Esophagus squamous epithelium (tissue), 5 donors: ENCODE measurements around the gene RNASE13. TPM values are rescaled to one million over a fixed set of nuclear protein-coding genes. Genes with fewer than 3 reads are reported as not detected.

Experiments used
- DNase-seq: peaks from one replicate; lab custom pipeline; 2025; lab: John Stamatoyannopoulos, UW
- H3K27ac ChIP-seq, 4 donors: fragments of 200-600 bp; sonication (generic); one replicate each; pipeline ENCODE4 v1.5.1; 2016 to 2019; ENCODE audit warnings: mild to moderate bottlenecking in 1 of 4
- H3K27me3 ChIP-seq, 4 donors: fragments of 200-600 bp; sonication (generic); 1 replicate in 3 of 4; 2 replicates in 1 of 4; pipeline versions ENCODE4 v1.5.1 to v1.6.0; 2017 to 2021; ENCODE audit warnings: antibody characterized with exemption in 1 of 4
- H3K36me3 ChIP-seq, 3 donors: fragments of 200-600 bp; sonication (generic); one replicate each; pipeline ENCODE4 v1.5.1; 2016 to 2019
- H3K4me1 ChIP-seq, 3 donors: fragments of 200-600 bp; sonication (generic); one replicate each; pipeline ENCODE4 v1.5.1; 2017 to 2019
- H3K4me3 ChIP-seq, 4 donors: fragments of 200-600 bp; sonication (generic); 1 replicate in 3 of 4; 2 replicates in 1 of 4; pipeline ENCODE4 v1.5.1; 2016 to 2019; ENCODE audit warnings: mild to moderate bottlenecking in 2 of 4, moderate library complexity in 1 of 4
- H3K9me3 ChIP-seq, 3 donors: fragments of 200-600 bp; sonication (generic); one replicate each; pipeline ENCODE4 v1.5.1; 2016 to 2019
- CTCF ChIP-seq, 6 experiments: fragments of 450-650 bp in 4 of 6; fragments of 200-600 bp in 2 of 6; sonication (generic) in 2 of 6; IDR thresholded peaks; one replicate each; pipeline ENCODE4 v1.5.1; 2016 to 2019; ENCODE audit warnings: antibody characterized with exemption in 6 of 6, mild to moderate bottlenecking in 4 of 6, moderate library complexity in 4 of 6
- POLR2A ChIP-seq, 4 donors: fragments of 450-650 bp; IDR thresholded peaks; one replicate each; pipeline ENCODE4 v1.6.1; 2017; ENCODE audit warnings: antibody characterized with exemption in 4 of 4, mild to moderate bottlenecking in 4 of 4, moderate library complexity in 3 of 4
- WGBS, 2 donors: methylation state at CpG; one replicate each; pipeline ENCODE4 v1.1.5; 2018; 5-methylcytosine and 5-hydroxymethylcytosine counted together
- intact Hi-C: fragments of 100-400 bp; cut with DNase I; formaldehyde crosslinking; loops from one replicate; pipeline ENCODE4 v1.15.0; 2022
- total RNA-seq, 4 donors: library from RNA; depleted of rRNA; stranded (reverse); fragments of >200 nt; gene quantifications; one replicate each; pipeline ENCODE4 v1.1.0, GENCODE V29; 2016
- donor health status: DM: yes; HTN: yes; CAD: no.

RNASE13 gene
- total RNA-seq, 4 donors from 2014 or later, result not detected

- TF ChIP-seq CTCF (IDR thresholded peaks at IDR 0.05) (no peak), POLR2A (IDR thresholded peaks at IDR 0.05) (no peak)
- peaks cover 0 to 45% (median 2%) of the 10 kb centered on the region in 3 donors for H3K4me1 ChIP-seq
- H3K27me3 ChIP-seq, result no peaks in the 10 kb centered on the region
- H3K4me3 ChIP-seq, result no peak overlapping the region
- no peak overlapping the region for H3K27ac ChIP-seq
- intact Hi-C loops, result loop anchor here (10.0 kb wide), 1 partner anchor 77 kb away; the partner anchor contains the start of gene ZNF219
- no peak for DNase-seq
- WGBS, 2 donors, result 64 to 70% methylated on average over 18 to 24 of the region's 28 CpGs
- peaks cover 16 to 60% (median 23%) of the 10 kb centered on the region in 3 donors for H3K36me3 ChIP-seq
- H3K9me3 ChIP-seq, result no peaks in the 10 kb centered on the region
These were observed 16.9 kb downstream of the RNASE13 start for GRCh38 chr14:21017528-21018245.

- no peaks in the 10 kb centered on the region for H3K27me3 ChIP-seq
- WGBS, 2 donors, result 68 to 69% methylated on average over 8 to 9 of the region's 9 CpGs
- peaks cover 0 to 41% (median 0%) of the 10 kb centered on the region in 3 donors for H3K4me1 ChIP-seq
- no peak for TF ChIP-seq POLR2A (IDR thresholded peaks at IDR 0.05)
- TF ChIP-seq CTCF (IDR thresholded peaks at IDR 0.05), result no peak
- H3K27ac ChIP-seq, result no peak overlapping the region
- intact Hi-C loops, result loop anchor here (10.0 kb wide), 1 partner anchor 78 kb away; the partner anchor contains the start of gene ZNF219
- H3K36me3 ChIP-seq, result peaks cover 16 to 52% (median 23%) of the 10 kb centered on the region in 3 donors
- H3K4me3 ChIP-seq, result no peak overlapping the region
- no peak for DNase-seq
- H3K9me3 ChIP-seq, result no peaks in the 10 kb centered on the region
These were observed 18.0 kb downstream of the RNASE13 start for GRCh38 chr14:21016413-21017190.

GRCh38 chr14:21015312-21015711 lies 19.3 kb downstream of the RNASE13 start:
- Histone ChIP-seq H3K27ac (peak overlapping the region in 1 of 4 donors; percentile 12), H3K4me1 (peaks cover 0 to 28% (median 0%) of the 10 kb centered on the region in 3 donors), H3K9me3 (no peaks in the 10 kb centered on the region), H3K4me3 (no peak overlapping the region), H3K27me3 (no peaks in the 10 kb centered on the region), H3K36me3 (peaks cover 16 to 39% (median 20%) of the 10 kb centered on the region in 3 donors)
- TF ChIP-seq POLR2A (IDR thresholded peaks at IDR 0.05) (no peak), CTCF (IDR thresholded peaks at IDR 0.05) (no peak)
- DNase-seq, result no peak
- WGBS, 2 donors, result 60 to 80% methylated on average over 6 of the region's 6 CpGs
- intact Hi-C loops, result loop anchor here (10.0 kb wide), 1 partner anchor 79 kb away; the partner anchor contains the start of gene ZNF219

GRCh38 chr14:21014761-21015190 lies 19.8 kb downstream of the RNASE13 start:
- H3K36me3 ChIP-seq, result peaks cover 16 to 33% (median 18%) of the 10 kb centered on the region in 3 donors
- TF ChIP-seq POLR2A (IDR thresholded peaks at IDR 0.05) (no peak), CTCF (IDR thresholded peaks at IDR 0.05) (peak; percentile 70 to 95 (median 92))
- intact Hi-C loops, result loop anchor here (10.0 kb wide), 1 partner anchor 80 kb away; the partner anchor contains the start of gene ZNF219
- no peak overlapping the region for H3K4me3 ChIP-seq
- H3K27ac ChIP-seq, result no peak overlapping the region
- H3K4me1 ChIP-seq, result peaks cover 0 to 26% (median 0%) of the 10 kb centered on the region in 3 donors
- H3K27me3 ChIP-seq, result no peaks in the 10 kb centered on the region
- 0% methylated on average over 2 to 4 of the region's 4 CpGs for WGBS, 2 donors
- DNase-seq, result no peak
- H3K9me3 ChIP-seq, result no peaks in the 10 kb centered on the region
